Uterus (tissue), 2 donors: ENCODE results near the gene CDX1.

Experiments
- POLR2A ChIP-seq, 2 donors: fragments of 450-650 bp; IDR thresholded peaks; one replicate each; pipeline ENCODE4 v1.6.1; 2016; ENCODE audit warnings: antibody characterized with exemption in 2 of 2, mild to moderate bottlenecking in 1 of 2, moderate library complexity in 1 of 2
- TF ChIP-seq, protein P1 (sequence below), 4 experiments: fragments of 200-600 bp in 2 of 4; fragments of 450-650 bp in 2 of 4; sonication (generic) in 2 of 4; IDR thresholded peaks; one replicate each; pipeline ENCODE4 v1.5.1; 2016 to 2019; ENCODE audit warnings: antibody characterized with exemption in 4 of 4, mild to moderate bottlenecking in 2 of 4, moderate library complexity in 1 of 4

- TF ChIP-seq, protein P1, sequence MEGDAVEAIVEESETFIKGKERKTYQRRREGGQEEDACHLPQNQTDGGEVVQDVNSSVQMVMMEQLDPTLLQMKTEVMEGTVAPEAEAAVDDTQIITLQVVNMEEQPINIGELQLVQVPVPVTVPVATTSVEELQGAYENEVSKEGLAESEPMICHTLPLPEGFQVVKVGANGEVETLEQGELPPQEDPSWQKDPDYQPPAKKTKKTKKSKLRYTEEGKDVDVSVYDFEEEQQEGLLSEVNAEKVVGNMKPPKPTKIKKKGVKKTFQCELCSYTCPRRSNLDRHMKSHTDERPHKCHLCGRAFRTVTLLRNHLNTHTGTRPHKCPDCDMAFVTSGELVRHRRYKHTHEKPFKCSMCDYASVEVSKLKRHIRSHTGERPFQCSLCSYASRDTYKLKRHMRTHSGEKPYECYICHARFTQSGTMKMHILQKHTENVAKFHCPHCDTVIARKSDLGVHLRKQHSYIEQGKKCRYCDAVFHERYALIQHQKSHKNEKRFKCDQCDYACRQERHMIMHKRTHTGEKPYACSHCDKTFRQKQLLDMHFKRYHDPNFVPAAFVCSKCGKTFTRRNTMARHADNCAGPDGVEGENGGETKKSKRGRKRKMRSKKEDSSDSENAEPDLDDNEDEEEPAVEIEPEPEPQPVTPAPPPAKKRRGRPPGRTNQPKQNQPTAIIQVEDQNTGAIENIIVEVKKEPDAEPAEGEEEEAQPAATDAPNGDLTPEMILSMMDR (IDR thresholded peaks at IDR 0.05) = no peak
- no peak for TF ChIP-seq POLR2A (IDR thresholded peaks at IDR 0.05)
Measured at GRCh38 chr5:150227036-150227435, 60.5 kb downstream of the CDX1 start.
